ENCODE data around the gene EIF5. TPM values are rescaled to one million over a fixed set of nuclear protein-coding genes. Genes with fewer than 3 reads are reported as not detected.

Gene EIF5
- total RNA-seq, 1 experiment from 2014 or later, result 238 TPM

DNA sequence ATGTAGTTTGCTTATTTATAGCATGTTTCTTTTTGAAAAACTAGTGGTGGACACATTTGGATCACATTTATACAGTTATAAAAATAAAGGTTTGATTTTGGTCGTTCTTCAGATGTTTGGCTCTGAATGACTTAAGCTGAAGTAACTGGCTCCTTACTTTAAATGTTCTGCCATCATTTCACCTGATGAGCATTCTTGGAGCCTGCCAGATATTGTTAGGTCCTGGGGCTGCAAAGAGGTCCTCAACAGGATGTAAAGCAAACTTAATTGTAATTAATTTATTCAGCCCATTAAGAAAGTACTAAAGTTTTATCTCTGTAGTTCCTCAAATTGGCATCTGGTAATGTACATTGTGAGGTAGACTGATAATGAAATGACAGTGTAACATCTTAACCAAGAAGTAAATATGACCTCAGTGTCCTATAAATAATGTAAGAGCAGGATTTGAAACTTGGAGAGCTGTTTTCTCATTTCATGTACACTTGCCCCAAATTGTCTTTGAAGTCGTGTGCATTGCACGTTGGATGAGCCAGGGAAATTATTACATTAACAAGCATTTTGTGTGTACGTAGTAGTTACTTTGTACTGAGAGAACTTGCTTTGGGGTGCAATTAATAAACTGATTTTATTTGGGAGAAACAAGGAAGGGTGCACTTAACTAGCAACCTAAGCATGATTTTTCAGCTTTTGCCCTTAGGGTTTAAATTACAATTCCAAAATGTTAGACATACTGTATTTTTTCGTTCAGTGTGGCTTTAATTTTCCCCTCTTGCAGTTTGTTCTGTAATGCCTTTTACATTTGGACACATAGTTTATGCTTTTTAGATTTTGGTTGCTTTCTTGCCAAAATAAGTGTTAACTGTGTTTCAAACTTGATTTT lies 7.5 kb downstream of the EIF5 start:
- Histone ChIP-seq H3K4me3 (replicated peaks in 1 of 2; ENCODE audit: low read depth in 1 of 2, low read length in 2 of 2) (no peak overlapping the region), H3K4me2 (ENCODE audit: low read length) (no peak overlapping the region), H3K36me3 (ENCODE audit: control insufficient read depth in 1 of 2, insufficient read depth in 2 of 2, low read length in 2 of 2) (peaks cover 71 to 78% of the 10 kb centered on the region in 2 experiments), H2AFZ (ENCODE audit: low read depth, low read length, poor library complexity, severe bottlenecking) (no peak overlapping the region), H3K9me2 (ENCODE audit: insufficient read depth) (no peaks in the 10 kb centered on the region), H3K9ac (ENCODE audit: low read length) (no peak overlapping the region), H3K27ac (ENCODE audit: low read depth, low read length) (no peak overlapping the region), H3K4me1 (ENCODE audit: control insufficient read depth in 1 of 2, insufficient read depth in 2 of 2, low read length in 2 of 2) (no peaks in the 10 kb centered on the region), H3K9me3 (ENCODE audit: control insufficient read depth in 1 of 2, insufficient read depth in 1 of 2, low read depth in 1 of 2, low read length in 2 of 2) (no peaks in the 10 kb centered on the region), H3K27me3 (ENCODE audit: insufficient read depth, low read length) (no peaks in the 10 kb centered on the region), H4K20me1 (ENCODE audit: insufficient read depth) (peaks cover 39% of the 10 kb centered on the region; the same call in 1 of the 2 replicates), H3K79me2 (ENCODE audit: insufficient read depth, low read length) (peaks cover 34% of the 10 kb centered on the region)
- ChIA-PET CTCF (no interaction called here), RAD21 (ENCODE audit: low non-redundant PET in 1 of 2, low total read pairs in 2 of 2, uncharacterized antibody in 2 of 2, unreplicated experiment in 2 of 2) (no interaction called here), POLR2A (interaction anchor here (1.9 kb wide), 1 partner anchor 31 kb away, joined by 4 read pairs; no protein-coding TSS in a partner anchor)
- no peak for ATAC-seq
- DNase-seq (ENCODE audit: low read depth, low spot score), result no peak
- no peak for TF ChIP-seq POLR2AphosphoS5 (IDR thresholded peaks at IDR 0.05; ENCODE audit: low read depth, low read length)
- TF ChIP-seq, protein P1, sequence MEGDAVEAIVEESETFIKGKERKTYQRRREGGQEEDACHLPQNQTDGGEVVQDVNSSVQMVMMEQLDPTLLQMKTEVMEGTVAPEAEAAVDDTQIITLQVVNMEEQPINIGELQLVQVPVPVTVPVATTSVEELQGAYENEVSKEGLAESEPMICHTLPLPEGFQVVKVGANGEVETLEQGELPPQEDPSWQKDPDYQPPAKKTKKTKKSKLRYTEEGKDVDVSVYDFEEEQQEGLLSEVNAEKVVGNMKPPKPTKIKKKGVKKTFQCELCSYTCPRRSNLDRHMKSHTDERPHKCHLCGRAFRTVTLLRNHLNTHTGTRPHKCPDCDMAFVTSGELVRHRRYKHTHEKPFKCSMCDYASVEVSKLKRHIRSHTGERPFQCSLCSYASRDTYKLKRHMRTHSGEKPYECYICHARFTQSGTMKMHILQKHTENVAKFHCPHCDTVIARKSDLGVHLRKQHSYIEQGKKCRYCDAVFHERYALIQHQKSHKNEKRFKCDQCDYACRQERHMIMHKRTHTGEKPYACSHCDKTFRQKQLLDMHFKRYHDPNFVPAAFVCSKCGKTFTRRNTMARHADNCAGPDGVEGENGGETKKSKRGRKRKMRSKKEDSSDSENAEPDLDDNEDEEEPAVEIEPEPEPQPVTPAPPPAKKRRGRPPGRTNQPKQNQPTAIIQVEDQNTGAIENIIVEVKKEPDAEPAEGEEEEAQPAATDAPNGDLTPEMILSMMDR (IDR thresholded peaks at IDR 0.05 in 2 of 3, conservative IDR thresholded peaks at IDR 0.05 in 1 of 3; ENCODE audit: borderline replicate concordance in 1 of 3, insufficient read depth in 1 of 3, low read depth in 2 of 3, low read length in 2 of 3), result no peak
- TF ChIP-seq, protein P2, sequence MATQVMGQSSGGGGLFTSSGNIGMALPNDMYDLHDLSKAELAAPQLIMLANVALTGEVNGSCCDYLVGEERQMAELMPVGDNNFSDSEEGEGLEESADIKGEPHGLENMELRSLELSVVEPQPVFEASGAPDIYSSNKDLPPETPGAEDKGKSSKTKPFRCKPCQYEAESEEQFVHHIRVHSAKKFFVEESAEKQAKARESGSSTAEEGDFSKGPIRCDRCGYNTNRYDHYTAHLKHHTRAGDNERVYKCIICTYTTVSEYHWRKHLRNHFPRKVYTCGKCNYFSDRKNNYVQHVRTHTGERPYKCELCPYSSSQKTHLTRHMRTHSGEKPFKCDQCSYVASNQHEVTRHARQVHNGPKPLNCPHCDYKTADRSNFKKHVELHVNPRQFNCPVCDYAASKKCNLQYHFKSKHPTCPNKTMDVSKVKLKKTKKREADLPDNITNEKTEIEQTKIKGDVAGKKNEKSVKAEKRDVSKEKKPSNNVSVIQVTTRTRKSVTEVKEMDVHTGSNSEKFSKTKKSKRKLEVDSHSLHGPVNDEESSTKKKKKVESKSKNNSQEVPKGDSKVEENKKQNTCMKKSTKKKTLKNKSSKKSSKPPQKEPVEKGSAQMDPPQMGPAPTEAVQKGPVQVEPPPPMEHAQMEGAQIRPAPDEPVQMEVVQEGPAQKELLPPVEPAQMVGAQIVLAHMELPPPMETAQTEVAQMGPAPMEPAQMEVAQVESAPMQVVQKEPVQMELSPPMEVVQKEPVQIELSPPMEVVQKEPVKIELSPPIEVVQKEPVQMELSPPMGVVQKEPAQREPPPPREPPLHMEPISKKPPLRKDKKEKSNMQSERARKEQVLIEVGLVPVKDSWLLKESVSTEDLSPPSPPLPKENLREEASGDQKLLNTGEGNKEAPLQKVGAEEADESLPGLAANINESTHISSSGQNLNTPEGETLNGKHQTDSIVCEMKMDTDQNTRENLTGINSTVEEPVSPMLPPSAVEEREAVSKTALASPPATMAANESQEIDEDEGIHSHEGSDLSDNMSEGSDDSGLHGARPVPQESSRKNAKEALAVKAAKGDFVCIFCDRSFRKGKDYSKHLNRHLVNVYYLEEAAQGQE (IDR thresholded peaks at IDR 0.05; ENCODE audit: low read depth), result no peak
- TF ChIP-seq, protein P3, sequence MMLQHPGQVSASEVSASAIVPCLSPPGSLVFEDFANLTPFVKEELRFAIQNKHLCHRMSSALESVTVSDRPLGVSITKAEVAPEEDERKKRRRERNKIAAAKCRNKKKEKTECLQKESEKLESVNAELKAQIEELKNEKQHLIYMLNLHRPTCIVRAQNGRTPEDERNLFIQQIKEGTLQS (IDR thresholded peaks at IDR 0.05), result no peak
- no TSS peak for BruUV-seq (replicated peaks)
- intact Hi-C loops (cut with micrococcal nuclease), result no loop called here

Measured in HCT116 (cell line).